AG04450 (cell line): ENCODE results near the gene STC2. TPM values are rescaled to one million over a fixed set of nuclear protein-coding genes. Genes with fewer than 3 reads are reported as not detected.

Source experiments
- CTCF ChIA-PET: fragments of 300-600, 350-600 bp; formaldehyde crosslinking; extraction: SDS; loops from one replicate; lab custom pipeline; 2022; ENCODE audit warnings: antibody characterized with exemption, inconsistent platforms; lab: Charles Lee
- POLR2A ChIA-PET: fragments of 350-600 bp; formaldehyde crosslinking; extraction: SDS; loops from one replicate; lab custom pipeline; 2021; ENCODE audit warnings: antibody characterized with exemption, inconsistent platforms; lab: Yijun Ruan, JAX
- DNase-seq: peaks from one replicate; pipeline ENCODE4 v3.0.0-alpha.2; 2011; ENCODE audit warnings: low read depth, low spot score
- H3K27ac ChIP-seq: one replicate; pipeline ENCODE4 v1.5.1; 2012; ENCODE audit warnings: low read depth, low read length, control low read depth
- H3K27me3 ChIP-seq: one replicate; pipeline ENCODE4 v1.6.0; 2012; ENCODE audit warnings: low read length; ENCODE audit not compliant: control insufficient read depth, insufficient read depth
- H3K4me3 ChIP-seq: 2 replicates; pipeline ENCODE4 v1.5.1; 2011; ENCODE audit warnings: mild to moderate bottlenecking, low read depth, low read length, control low read depth
- H3K9me3 ChIP-seq: 2 replicates; pipeline ENCODE4 v1.5.1; 2012; ENCODE audit warnings: low read length; ENCODE audit not compliant: control insufficient read depth, insufficient read depth
- CTCF ChIP-seq: IDR thresholded peaks from 2 replicates; pipeline ENCODE4 v1.5.1; 2011; ENCODE audit warnings: low read depth, low read length, control low read depth, inconsistent platforms
- polyA plus RNA-seq: library from polyadenylated mRNA; depleted of rRNA; stranded (reverse); fragments of >200 nt; gene quantifications from 2 replicates; pipeline ENCODE4 v1.2.3, GENCODE V29; 2011

The STC2 gene
- polyA plus RNA-seq, 1 experiment = 185 TPM

GRCh38 chr5:173310218-173310769 is 17.9 kb downstream of the STC2 start:
- POLR2A ChIA-PET = interaction anchor here (1.6 kb wide), 1 partner anchor 17 kb away, joined by 7 read pairs; no protein-coding TSS in a partner anchor
- CTCF ChIA-PET = interaction anchor here (1.0 to 4.4 kb wide), 5 partner anchors 11 to 663 kb away, joined by 3 to 24 read pairs (median 9); partner anchors contain the start of gene BOD1
- DNase-seq = no peak
- peak overlapping the region; percentile 21 for H3K27ac ChIP-seq
- peaks cover 15% of the 10 kb centered on the region for H3K9me3 ChIP-seq
- H3K27me3 ChIP-seq = no peaks in the 10 kb centered on the region
- no peak overlapping the region for H3K4me3 ChIP-seq
- no peak for TF ChIP-seq CTCF

- no peak for DNase-seq
- POLR2A ChIA-PET = no interaction called here
- Histone ChIP-seq H3K9me3 (peaks cover 15% of the 10 kb centered on the region), H3K27ac (no peak overlapping the region), H3K27me3 (no peaks in the 10 kb centered on the region), H3K4me3 (no peak overlapping the region)
- CTCF ChIA-PET = interaction anchor here (1.7 to 2.7 kb wide), 2 partner anchors 11 to 16 kb away, joined by 4 to 9 read pairs; no protein-coding TSS in a partner anchor
- TF ChIP-seq CTCF = no peak
Observed at GRCh38 chr5:173309731-173310130, 18.5 kb downstream of the STC2 start.

GRCh38 chr5:173308226-173308625 is 20.0 kb downstream of the STC2 start:
- DNase-seq = no peak
- ChIA-PET CTCF (interaction anchor here (1.7 kb wide), 1 partner anchor 14 kb away, joined by 4 read pairs; no protein-coding TSS in a partner anchor), POLR2A (no interaction called here)
- no peaks in the 10 kb centered on the region for H3K27me3 ChIP-seq
- H3K9me3 ChIP-seq = peaks cover 15% of the 10 kb centered on the region
- H3K4me3 ChIP-seq = no peak overlapping the region
- H3K27ac ChIP-seq = no peak overlapping the region
- no peak for TF ChIP-seq CTCF

GRCh38 chr5:173307695-173308094 is 20.5 kb downstream of the STC2 start:
- Histone ChIP-seq H3K27ac (no peak overlapping the region), H3K4me3 (no peak overlapping the region), H3K9me3 (peaks cover 15% of the 10 kb centered on the region), H3K27me3 (no peaks in the 10 kb centered on the region)
- no peak for TF ChIP-seq CTCF
- DNase-seq = no peak
- POLR2A ChIA-PET = no interaction called here
- CTCF ChIA-PET = no interaction called here

- H3K27me3 ChIP-seq = no peaks in the 10 kb centered on the region
- H3K27ac ChIP-seq = no peak overlapping the region
- ChIA-PET POLR2A (no interaction called here), CTCF (interaction anchor here (0.6 to 3.5 kb wide), 3 partner anchors 12 to 572 kb away, joined by 3 to 24 read pairs (median 4); no protein-coding TSS in a partner anchor)
- no peak for DNase-seq
- no peak overlapping the region for H3K4me3 ChIP-seq
- H3K9me3 ChIP-seq = peaks cover 15% of the 10 kb centered on the region
- no peak for TF ChIP-seq CTCF
Observed at GRCh38 chr5:173306695-173307094, 21.5 kb downstream of the STC2 start.
